HG03354 (cell line): ENCODE measurements around the gene C17orf75.
"Not testable (repeated sequence)": the region's sequence is repeated elsewhere in the genome, so short reads cannot be mapped to it uniquely, and the experiment has no call there.

ENCODE experiments used
- ATAC-seq: cut with Tn5 transposase; IDR thresholded peaks from one replicate; pipeline ENCODE4 v1.9.1; 2021; ENCODE audit warnings: mild to moderate bottlenecking; ENCODE audit not compliant: unreplicated experiment, poor library complexity, severe bottlenecking

The C17orf75 gene, protein sequence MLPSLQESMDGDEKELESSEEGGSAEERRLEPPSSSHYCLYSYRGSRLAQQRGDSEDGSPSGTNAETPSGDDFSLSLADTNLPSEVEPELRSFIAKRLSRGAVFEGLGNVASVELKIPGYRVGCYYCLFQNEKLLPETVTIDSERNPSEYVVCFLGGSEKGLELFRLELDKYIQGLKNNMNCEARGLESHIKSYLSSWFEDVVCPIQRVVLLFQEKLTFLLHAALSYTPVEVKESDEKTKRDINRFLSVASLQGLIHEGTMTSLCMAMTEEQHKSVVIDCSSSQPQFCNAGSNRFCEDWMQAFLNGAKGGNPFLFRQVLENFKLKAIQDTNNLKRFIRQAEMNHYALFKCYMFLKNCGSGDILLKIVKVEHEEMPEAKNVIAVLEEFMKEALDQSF

DNA sequence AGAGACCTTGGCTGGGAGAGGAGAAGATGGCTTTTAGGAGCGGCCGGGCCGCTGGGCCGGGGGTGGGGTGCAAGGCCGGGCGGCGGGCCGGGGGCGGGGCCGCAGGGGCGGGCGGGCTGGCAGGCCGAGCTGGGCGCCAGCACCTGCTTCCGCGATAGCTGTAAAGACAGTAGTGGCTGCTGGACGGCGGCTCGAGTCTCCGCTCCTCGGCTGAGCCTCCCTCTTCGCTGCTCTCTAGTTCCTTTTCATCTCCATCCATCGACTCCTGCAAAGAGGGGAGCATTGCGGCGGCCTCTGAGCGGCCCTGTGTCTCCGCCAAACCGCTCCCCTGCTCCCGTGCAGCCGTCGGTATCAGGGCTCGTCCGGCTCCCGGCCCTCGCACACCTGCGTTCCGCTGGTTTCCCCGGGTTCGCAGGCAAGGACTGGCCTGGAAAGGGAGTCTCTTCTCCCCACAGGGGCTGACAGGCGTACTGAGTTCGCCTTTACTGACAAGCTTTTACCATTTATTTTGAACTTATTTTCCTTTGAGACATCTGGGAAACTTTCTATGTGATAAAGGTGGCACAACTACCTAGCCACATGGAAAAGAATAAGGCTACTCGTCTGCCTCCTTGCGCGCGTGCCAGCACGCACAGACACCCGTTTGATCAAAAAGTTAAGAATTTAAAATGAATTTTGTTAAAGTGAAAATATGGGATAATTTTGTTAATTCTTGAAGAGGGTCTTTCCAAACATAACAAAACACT, at the start of gene C17orf75:
C17orf75 (minus strand) TSS at position 317 of the 746 bp plus-strand sequence; CDS start at position 283, 34 bp downstream.
- ATAC-seq: peak; percentile 82

DNA sequence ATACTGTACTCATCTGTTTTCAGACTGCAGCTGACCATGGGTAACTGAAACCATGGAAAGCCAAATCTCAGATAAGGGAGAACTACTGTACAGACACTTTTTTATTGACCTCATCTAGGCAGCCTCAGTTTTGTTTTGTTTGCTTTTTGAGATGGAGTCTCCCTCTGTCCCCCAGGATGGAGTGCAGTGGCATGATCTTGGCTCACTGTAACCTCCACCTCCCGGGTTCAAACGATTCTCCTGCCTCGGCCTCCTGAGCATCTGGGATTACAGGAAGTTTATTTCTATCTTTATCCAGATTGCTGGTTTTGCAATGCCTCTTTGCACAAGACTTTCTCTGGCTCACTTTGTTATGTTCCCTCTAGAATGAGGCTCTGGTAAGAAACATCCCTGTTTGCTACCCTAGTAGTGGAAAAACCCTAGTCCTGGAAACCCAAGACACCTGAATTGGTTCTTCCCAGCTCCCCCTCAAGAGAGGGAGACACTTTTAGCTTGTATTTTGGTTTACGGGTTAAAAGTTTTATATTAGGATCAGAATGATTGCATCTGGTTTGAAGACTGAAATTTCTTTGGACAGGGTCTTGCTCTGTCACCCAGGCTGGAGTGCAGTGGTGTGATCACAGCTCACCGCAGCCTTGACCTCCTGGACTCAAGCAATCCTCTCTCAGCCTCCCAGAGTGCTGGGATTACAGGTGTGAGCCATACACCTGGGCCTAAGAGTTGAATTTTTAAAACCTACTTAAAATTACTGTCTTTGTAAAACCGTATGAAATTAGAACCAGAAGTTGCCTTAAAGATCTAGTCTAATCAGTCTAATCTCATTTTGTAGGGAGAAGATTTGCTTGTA, 46.9 kb upstream of the C17orf75 start:
- ATAC-seq: no peak

DNA sequence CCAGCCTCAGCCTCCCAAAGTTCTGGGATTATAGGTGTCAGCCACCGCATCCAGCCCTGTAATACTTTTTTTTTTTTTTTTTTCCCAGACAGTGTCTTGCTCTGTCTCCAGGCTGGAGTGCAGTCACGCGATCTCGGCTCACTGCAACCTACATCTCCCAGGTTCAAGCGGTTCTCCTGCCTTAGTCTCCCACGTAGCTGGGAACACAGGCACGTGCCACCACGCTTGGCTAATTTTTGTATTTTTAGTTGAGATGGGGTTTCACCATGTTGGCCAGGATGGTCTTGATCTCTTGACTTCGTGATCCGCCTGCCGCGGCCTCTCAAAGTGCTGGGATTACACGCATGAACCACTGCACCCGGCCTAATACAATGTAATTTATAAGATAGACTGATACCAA, 46.2 kb upstream of the C17orf75 start:
- not testable (repeated sequence) for ATAC-seq

DNA sequence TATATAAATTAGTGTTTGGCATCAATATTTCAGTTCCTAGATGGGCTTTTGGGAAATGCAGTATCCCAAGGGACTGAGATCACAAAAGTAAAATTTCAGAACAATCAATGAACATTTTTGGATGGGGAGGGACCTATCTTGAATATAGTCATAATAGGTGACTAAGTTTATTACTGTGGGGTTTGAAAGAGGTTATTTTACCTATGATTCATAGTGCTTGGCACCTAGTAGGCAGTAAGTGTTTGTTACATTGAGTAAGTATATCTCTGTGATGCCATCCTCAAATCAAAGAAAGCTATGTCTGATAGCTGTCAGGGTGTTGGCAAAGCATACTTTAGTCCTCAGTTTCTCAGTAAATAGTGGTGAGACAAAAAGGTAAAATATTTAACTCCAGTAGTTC, 44.9 kb upstream of the C17orf75 start:
- no peak for ATAC-seq

DNA sequence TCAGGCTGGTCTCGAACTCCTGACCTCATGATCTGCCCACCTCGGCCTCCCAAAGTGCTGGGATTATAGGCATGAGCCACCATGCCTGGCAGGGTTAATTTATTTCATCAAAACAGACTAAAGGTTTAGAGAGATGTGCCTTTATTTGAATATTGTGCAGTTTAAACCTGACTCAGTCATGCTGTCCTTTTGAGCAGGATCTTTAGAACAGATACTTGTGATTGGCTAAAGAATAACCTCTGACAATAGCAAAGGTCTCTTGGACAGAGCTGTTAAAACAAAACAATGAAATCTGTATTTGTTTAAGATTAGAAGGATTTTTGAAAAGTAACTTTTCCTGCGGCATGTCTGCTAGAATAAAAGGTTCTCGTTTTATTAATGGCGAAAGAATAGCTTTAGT, 44.0 kb upstream of the C17orf75 start:
- ATAC-seq: no peak

DNA sequence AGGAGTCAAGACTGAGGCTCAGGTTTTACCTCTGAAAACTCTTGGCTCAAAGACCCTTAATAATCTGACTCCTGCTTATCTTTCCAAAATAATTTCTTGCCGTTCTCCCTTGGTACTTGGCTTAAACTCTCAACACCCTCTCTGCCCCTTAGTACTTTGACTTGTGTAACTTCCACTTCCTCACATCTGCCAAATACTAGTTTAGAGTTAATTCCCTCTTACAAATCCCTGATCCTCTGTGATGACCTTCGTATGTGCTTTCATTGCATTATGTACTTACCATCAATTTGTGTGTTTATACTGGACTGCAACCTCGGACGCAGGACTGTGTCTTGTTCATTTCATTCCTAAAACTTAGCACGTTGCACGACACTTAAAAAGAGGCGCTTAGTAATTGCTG, 43.1 kb upstream of the C17orf75 start:
- ATAC-seq: no peak

DNA sequence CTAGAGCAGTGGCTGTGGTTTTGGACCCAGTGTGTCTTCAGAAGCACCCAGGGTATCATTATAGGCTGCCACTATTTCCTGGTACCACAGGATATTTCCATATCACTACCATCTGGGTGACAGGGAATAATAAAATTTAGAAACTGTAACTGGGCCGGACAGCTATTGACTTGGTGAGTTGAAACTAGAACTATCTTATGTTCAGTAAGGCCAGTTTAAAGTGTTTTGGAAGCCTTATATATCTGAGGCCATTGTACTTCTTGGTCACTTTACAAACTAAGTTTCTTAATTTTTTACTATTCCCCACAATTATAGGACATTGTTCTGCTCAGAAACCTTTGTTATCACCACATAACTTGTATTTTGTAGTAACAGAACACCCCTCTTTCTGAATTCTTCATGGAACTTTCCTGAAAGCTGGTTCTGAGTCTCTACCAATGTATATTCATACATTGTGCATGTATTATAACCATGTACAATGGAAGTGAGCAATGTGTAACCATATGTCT, 42.0 kb upstream of the C17orf75 start:
- ATAC-seq: no peak

DNA sequence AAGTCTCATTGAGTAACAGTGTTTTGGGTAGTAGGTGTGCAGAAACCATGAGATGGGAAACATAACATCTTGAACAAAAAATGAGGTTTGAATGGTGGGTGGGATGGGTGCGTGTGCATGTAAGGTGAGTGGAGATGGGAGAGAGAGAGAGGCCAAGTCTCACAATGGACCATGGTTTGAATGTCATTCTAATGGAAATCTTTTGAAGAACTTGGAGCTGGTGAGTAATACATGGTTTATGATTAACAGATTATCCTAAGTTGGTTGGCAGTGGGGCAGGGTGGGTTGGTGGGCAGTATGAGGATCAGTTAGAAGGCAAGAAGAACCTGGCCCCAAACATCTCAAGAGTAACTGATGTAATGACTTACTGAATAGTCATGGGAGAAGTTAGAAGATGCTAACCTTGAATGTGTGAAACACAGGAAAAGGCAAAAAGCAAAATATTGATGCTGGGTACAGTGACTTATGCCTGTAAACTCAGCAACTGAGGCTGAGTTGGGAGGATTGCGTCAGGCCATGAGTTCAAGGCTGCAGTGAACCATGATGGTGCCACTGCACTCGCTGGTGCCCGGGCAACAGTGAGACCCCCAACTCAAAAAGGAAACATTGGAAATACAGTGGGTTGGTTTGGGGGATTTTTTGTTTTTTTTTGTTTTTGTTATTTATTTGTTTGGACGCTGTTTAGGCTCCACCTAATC, 40.7 kb upstream of the C17orf75 start:
- no peak for ATAC-seq

DNA sequence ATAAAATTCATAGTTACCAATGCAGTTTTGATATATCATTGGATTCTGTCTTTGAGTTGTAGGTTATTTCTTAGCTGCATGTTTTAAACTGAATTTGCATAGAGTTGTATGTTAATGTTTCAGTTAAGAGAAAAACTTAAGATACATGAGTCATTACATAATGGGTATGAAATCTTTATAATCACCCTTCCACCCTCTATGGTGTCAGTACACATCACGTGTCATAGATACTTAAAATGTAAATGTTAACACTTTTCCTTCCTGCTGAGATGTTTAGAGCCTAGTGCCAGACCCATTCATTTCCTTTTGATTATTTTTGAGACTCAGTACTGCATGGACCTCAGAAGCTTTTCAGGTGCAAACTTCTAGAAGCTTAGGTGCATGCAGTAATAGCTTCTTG, 28.5 kb upstream of the C17orf75 start:
- no peak for ATAC-seq

DNA sequence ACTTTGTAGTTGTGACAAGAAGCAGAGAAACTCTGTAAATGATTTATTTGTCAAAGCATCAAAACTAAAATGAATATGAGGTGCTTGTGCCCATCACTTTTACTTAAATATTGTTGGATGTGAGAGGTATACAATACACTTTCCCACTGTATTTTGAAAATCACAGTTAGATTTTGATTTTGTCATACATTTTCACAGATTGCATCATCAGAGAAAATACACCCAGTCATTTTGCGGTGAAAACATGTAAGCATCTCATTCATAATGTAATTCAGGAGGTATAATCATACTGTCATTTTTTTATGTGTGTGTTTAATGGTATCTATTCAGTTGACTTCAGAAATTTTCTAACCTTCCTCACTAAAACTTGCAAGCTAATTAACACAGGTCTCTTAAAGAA, 19.3 kb upstream of the C17orf75 start:
- ATAC-seq: no peak

DNA sequence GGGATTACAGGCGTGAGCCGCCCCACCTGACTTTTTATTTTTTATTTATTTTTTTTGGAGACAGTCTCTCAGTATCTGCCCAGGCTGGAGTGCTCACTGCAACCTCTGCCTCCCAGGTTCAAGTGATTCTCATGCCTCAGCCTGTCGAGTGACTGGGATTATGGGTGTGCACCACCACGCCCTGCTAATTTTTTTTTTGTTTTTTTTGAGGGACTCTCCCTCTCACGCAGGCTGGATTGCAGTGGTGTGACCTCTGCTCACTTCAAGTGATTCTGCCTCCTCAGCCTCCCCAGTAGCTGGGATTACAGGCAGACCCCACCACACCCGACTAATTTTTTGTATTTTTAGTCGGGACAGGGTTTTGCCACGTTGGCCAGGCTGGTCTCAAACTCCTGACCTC, 15.6 kb upstream of the C17orf75 start:
- no peak for ATAC-seq

DNA sequence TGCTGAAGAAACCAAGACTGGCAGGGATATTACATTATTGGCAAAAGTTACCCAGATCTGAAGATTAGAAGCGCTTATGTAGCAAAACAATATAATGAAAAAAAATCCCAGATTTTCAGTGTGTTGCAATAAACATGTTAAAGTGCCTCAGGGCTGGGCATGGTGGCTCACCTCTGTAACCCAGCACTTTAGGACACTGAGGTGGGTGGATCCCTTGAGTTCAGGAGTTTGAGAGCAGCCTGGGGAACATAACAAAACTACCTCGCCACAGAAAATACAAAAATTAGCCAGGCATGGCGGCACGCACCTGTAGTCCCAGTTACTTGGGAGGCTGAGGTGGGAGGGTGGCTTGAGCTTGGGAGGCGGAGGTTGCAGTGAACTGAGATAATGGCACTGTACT, 14.8 kb upstream of the C17orf75 start:
- no peak for ATAC-seq

DNA sequence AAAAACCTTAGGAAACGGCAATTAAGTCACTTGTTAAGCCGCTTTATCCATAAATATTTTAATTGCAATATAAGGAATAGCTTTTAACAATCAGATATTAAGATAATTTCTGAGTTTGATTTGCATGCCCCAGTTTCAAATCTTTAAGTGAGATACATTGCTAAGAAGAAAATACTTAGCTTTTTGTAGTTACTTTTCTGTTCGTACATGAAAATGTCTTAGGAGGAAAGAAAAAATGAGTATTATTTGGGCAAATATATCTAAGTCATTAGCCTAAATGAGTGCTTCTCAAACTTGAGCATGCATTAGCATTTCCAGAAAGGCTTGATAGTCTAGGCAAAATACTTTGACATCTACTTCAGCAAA, 14.4 kb upstream of the C17orf75 start:
- ATAC-seq: no peak

DNA sequence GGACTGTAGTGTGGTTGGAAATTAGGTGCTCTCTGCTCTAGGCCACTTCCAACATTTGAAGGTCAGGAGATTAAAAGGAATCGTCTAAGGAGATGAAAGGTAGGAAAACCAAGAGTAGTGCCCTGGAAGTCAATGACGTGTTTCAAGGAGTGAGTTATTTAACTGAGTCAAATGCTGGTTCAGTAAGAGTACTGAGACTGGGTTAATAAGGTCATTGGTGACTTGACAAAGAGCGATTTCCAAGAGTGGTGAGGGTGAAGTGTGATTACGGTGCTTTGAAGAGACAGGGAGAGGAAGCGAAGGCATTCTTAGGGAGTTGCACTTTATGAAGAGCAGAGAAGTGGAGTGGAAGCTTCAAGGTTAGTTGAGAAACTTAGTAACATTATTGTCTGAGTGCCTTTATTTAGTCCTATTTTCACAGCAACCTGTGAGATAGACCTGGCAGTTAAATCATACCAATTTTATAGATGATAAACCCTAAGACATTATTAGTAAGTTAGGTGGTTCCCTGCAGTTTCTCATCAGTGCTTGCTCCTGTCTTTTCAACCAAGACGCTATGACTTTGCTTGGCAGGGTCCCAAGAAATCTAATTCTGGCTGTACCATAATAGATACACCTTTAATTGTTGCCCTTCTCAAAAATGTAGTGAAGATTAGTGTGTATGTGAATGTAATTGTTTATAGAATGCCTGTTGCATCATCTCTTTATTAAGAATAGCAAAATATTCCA, 13.8 kb upstream of the C17orf75 start:
- ATAC-seq: no peak

DNA sequence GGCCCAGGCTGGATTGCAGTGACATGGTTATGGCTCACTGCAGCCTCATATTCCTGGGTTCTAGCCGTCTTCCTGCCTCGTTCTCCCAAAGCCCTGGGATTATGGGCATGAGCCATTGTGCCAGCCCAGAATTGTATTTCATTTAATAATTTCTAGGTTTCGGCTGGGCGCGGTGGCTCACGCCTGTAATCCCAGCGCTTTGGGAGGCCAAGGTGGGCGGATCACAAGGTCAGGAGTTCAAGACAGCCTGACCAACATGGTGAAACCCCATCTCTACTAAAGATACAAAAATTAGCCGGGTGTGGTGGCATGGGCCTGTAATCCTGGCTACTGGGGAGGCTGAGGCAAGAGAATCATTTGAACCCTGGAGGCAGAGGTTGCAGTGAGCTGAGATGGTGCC, 10.8 kb upstream of the C17orf75 start:
- not testable (repeated sequence) for ATAC-seq

DNA sequence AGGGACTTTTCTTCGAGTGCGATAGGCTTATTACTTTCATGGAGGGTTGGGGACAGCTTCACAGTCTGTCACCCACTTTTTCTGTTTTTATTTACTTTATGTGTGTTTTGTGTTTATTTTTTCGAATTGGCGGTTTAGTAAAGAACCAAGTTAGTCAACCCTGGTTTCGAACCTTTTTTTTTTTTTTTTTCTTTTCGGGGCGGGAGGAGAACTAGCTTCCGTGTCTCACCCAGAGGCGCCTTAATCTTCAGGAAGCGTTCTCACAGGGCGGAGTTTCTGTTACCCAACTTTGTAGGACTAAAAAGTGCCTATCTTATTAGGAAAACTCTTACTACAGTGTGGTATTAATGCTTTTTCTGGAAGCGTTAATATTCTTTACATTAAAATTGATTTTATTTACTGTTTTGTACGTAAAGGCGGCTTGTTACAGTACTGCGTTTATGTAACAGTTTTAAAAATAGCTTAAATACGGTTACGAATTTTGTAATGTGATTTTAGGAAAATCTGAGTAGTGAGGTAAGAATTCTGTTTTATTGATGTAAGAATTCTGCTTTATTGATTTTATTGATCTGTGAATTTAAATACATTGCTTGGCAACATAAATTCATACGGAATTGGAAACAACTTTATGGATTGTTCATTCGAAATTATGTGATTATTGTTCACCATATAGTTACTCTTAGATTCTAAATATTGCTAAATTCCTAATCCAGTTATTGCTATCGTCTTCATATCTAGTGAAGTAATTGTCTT, 8.9 kb upstream of the C17orf75 start:
- peak; percentile 30 for ATAC-seq

DNA sequence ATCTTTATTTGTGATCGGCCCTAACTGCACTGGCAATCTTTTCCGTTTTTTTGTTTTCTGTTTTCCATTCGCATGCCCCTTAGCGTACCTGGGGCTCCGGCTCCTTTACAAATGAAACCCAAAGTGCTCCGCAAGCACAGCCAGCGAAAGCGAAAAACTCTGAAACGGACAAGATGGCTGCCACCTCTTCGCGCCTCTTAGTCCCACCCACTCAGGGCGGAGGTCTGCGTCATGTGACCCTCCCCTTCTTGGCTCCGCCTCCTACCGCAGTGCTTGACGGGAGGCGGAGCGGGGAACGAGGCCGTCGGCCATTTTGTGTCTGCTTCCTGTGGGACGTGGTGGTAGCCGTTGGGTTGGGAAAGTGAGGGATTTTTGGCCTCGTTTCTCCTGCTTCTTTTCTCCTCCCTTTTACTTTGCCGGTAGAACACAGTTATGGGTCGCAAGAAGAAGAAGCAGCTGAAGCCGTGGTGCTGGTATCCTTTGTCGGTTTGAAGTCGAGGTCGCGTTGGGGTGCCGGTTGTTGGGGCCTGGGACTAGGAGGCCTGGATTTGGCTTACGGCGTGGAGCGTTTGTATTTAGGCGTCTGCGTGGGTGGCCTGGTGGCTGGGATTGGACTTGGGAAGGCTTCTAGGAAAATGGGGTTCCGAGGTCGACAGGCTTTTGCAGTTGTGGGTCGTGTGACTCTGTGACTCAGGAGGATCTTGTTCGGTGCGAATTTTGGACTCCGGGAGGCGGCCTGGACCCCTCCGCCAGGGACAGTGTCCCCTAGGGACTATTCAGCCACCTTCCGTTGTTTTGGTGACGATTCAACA, 8.1 kb upstream of the C17orf75 start, which contains the start of gene ZNF207:
ZNF207 (plus strand) TSS at position 304 of the 812 bp plus-strand sequence; CDS start at position 433, 129 bp downstream.
- ATAC-seq: peak; percentile 91
